Panc1 (cell line): ENCODE results near the gene HEMK1. TPM values are rescaled to one million over a fixed set of nuclear protein-coding genes. Genes with fewer than 3 reads are reported as not detected.

Experiments
- ATAC-seq: fragments of 200-7000 bp; cut with Tn5 transposase; 2 replicates; pipeline ENCODE4 v1.9.1; 2020; ENCODE audit warnings: mild to moderate bottlenecking, moderate library complexity
- BruUV-seq: library from RNA; stranded (reverse); fragments of 400-500 nt; replicated peaks from 2 replicates; lab custom pipeline; 2021; lab: Mats Ljungman, UMichigan
- CTCF ChIA-PET: fragments of 300-600 bp; sonication (Branson Sonifier 250); formaldehyde crosslinking; loops from one replicate; lab custom pipeline; 2022; ENCODE audit warnings: antibody characterized with exemption; lab: Charles Lee
- POLR2A ChIA-PET: fragments of 300-600 bp; sonication (Branson Sonifier 250); formaldehyde crosslinking; loops from one replicate; lab custom pipeline; 2022; ENCODE audit warnings: antibody characterized with exemption; lab: Charles Lee
- DNase-seq: peaks from one replicate; pipeline ENCODE4 v3.0.0-alpha.2; 2010; ENCODE audit warnings: low read depth, low spot score
- H3K27ac ChIP-seq: 2 replicates; pipeline ENCODE4 v1.5.1; 2011; ENCODE audit warnings: mild to moderate bottlenecking, low read length, inconsistent platforms
- H3K27me3 ChIP-seq: fragments of 200-500 bp; sonication (Bioruptor generic); 2 replicates; pipeline ENCODE4 v1.6.0; 2014; ENCODE audit warnings: low read length, inconsistent platforms; ENCODE audit not compliant: control insufficient read depth, insufficient read depth
- H3K36me3 ChIP-seq: fragments of 200-500 bp; sonication (Bioruptor generic); 2 replicates; pipeline ENCODE4 v1.5.1; 2014; ENCODE audit warnings: inconsistent platforms, mild to moderate bottlenecking, low read length, moderate library complexity; ENCODE audit not compliant: control insufficient read depth, insufficient read depth
- H3K4me1 ChIP-seq: 2 replicates; pipeline ENCODE4 v1.5.1; 2011; ENCODE audit warnings: inconsistent platforms, mild to moderate bottlenecking, low read length, moderate library complexity; ENCODE audit not compliant: control insufficient read depth, insufficient read depth
- H3K4me3 ChIP-seq, 2 experiments: 2 replicates each; pipeline ENCODE4 v1.5.1; 2011 to 2012; ENCODE audit warnings: low read depth in 2 of 2, low read length in 2 of 2, mild to moderate bottlenecking in 2 of 2, inconsistent platforms in 1 of 2, moderate library complexity in 1 of 2
- H3K9me3 ChIP-seq: fragments of 200-500 bp; sonication (Bioruptor generic); 2 replicates; pipeline ENCODE4 v1.5.1; 2014; ENCODE audit warnings: low read depth, mild to moderate bottlenecking, inconsistent platforms, low read length, moderate library complexity; ENCODE audit not compliant: control insufficient read depth, insufficient read depth
- CTCF ChIP-seq: fragments of 450-650 bp; IDR thresholded peaks from 2 replicates; pipeline ENCODE4 v1.5.1; 2017; ENCODE audit warnings: mild to moderate bottlenecking
- POLR2AphosphoS5 ChIP-seq: IDR thresholded peaks from 2 replicates; pipeline ENCODE4 v1.6.1; 2012; ENCODE audit warnings: mild to moderate bottlenecking, low read depth, low read length, moderate library complexity
- REST ChIP-seq, 2 experiments: IDR thresholded peaks; 2 replicates each; pipeline ENCODE4 v1.6.1; 2011 to 2012; ENCODE audit warnings: low read depth in 2 of 2, control low read depth in 1 of 2, low read length in 1 of 2, mild to moderate bottlenecking in 1 of 2, moderate library complexity in 1 of 2; ENCODE audit not compliant: insufficient read depth in 1 of 2
- SIN3A ChIP-seq: IDR thresholded peaks from 2 replicates; pipeline ENCODE4 v1.6.1; 2012; ENCODE audit warnings: low read depth, mild to moderate bottlenecking, low read length, moderate library complexity, borderline replicate concordance; ENCODE audit not compliant: insufficient read depth
- TCF7L2 ChIP-seq: IDR thresholded peaks from 2 replicates; pipeline ENCODE4 v1.6.1; 2011; ENCODE audit warnings: mild to moderate bottlenecking, low read depth, low read length, inconsistent platforms
- in situ Hi-C: cut with HindIII; loops from 2 replicates; pipeline ENCODE4 v1.10.0; 2016; ENCODE audit warnings: low sequenced_read_pairs, low pct_unique_long_range_greater_than_20kb
- intact Hi-C: fragments of 100-400 bp; cut with micrococcal nuclease; formaldehyde crosslinking; loops from one replicate; pipeline ENCODE4 v1.10.0; 2022; ENCODE audit not compliant: unreplicated experiment
- total RNA-seq: library from RNA; stranded (reverse); gene quantifications from one replicate; pipeline ENCODE4 v1.2.1, GENCODE V29; 2021; ENCODE audit not compliant: unreplicated experiment

The HEMK1 gene
- total RNA-seq, 1 experiment from 2014 or later, result 12.1 TPM

GRCh38 chr3:50628601-50629000, 59.3 kb downstream of the HEMK1 start:
- ChIA-PET CTCF (interaction anchor here (0.6 kb wide), 1 partner anchor 229 kb away, joined by 3 read pairs; no protein-coding TSS in a partner anchor), POLR2A (no interaction called here)
- in situ Hi-C loops, result no loop called here
- DNase-seq (no peak), ATAC-seq (no peak)
- no TSS peak for BruUV-seq
- Histone ChIP-seq H3K27ac (no peak overlapping the region), H3K4me1 (no peaks in the 10 kb centered on the region; the same call in 1 of the 2 replicates), H3K27me3 (no peaks in the 10 kb centered on the region), H3K36me3 (no peaks in the 10 kb centered on the region), H3K4me3 (no peak overlapping the region), H3K9me3 (no peaks in the 10 kb centered on the region)
- no peak for TF ChIP-seq REST (IDR thresholded peaks at IDR 0.05; ENCODE audit: insufficient read depth in 1 of 2, low read depth in 2 of 2, low read length in 1 of 2)
- TF ChIP-seq TCF7L2, result no peak
- TF ChIP-seq SIN3A, result no peak
- no peak for TF ChIP-seq CTCF
- TF ChIP-seq POLR2AphosphoS5, result no peak
- intact Hi-C loops, result no loop called here

GRCh38 chr3:50630394-50630793, 61.1 kb downstream of the HEMK1 start:
- no peaks in the 10 kb centered on the region for H3K36me3 ChIP-seq
- H3K9me3 ChIP-seq, result no peaks in the 10 kb centered on the region
- DNase-seq, result no peak
- CTCF ChIA-PET, result no interaction called here
- in situ Hi-C loops (no loop called here), intact Hi-C loops (no loop called here)
- no peak overlapping the region for H3K27ac ChIP-seq
- H3K4me1 ChIP-seq, result no peaks in the 10 kb centered on the region
- no peak overlapping the region for H3K4me3 ChIP-seq
- BruUV-seq, result no TSS peak
- TF ChIP-seq REST (IDR thresholded peaks at IDR 0.05; ENCODE audit: insufficient read depth in 1 of 2, low read depth in 2 of 2, low read length in 1 of 2), result no peak
- no peak for TF ChIP-seq TCF7L2
- POLR2A ChIA-PET, result no interaction called here
- H3K27me3 ChIP-seq, result no peaks in the 10 kb centered on the region
- ATAC-seq, result no peak
